GM21528 (cell line): ENCODE results near the gene BBS1.

Source experiments
- ATAC-seq: cut with Tn5 transposase; IDR thresholded peaks from one replicate; pipeline ENCODE4 v1.9.1; 2021; ENCODE audit warnings: mild to moderate bottlenecking, moderate library complexity; ENCODE audit not compliant: unreplicated experiment, low FRiP score

BBS1 gene

GRCh38 chr11:66548041-66548440 lies 37.6 kb downstream of the BBS1 start:
- no peak for ATAC-seq

- ATAC-seq, result no peak
These were observed 38.6 kb downstream of the BBS1 start for GRCh38 chr11:66548774-66549630.

- no peak for ATAC-seq
These were observed 39.3 kb downstream of the BBS1 start for GRCh38 chr11:66549696-66550095.

- ATAC-seq, result no peak
These were observed 40.5 kb downstream of the BBS1 start for GRCh38 chr11:66550887-66551286.

- no peak for ATAC-seq
These were observed 44.2 kb downstream of the BBS1 start for GRCh38 chr11:66554602-66555001.

GRCh38 chr11:66555416-66555815 lies 45.0 kb downstream of the BBS1 start:
- ATAC-seq, result no peak

GRCh38 chr11:66556086-66556485 lies 45.7 kb downstream of the BBS1 start:
- no peak for ATAC-seq

GRCh38 chr11:66557733-66558326 lies 47.4 kb downstream of the BBS1 start:
- ATAC-seq, result no peak

- no peak for ATAC-seq
These were observed 48.9 kb downstream of the BBS1 start for GRCh38 chr11:66559142-66559865.

GRCh38 chr11:66559866-66560676 lies 49.6 kb downstream of the BBS1 start:
- ATAC-seq, result no peak

GRCh38 chr11:66561178-66561974 lies 50.9 kb downstream of the BBS1 start:
- no peak for ATAC-seq

GRCh38 chr11:66561975-66562248 lies 51.5 kb downstream of the BBS1 start:
- ATAC-seq, result no peak

GRCh38 chr11:66562275-66562674 lies 51.8 kb downstream of the BBS1 start:
- ATAC-seq, result no peak

GRCh38 chr11:66562907-66563583 lies 52.6 kb downstream of the BBS1 start:
- ATAC-seq, result no peak

- no peak for ATAC-seq
These were observed 53.4 kb downstream of the BBS1 start for GRCh38 chr11:66563832-66564231.

- ATAC-seq, result no peak
These were observed 54.1 kb downstream of the BBS1 start for GRCh38 chr11:66564538-66564937.

- no peak for ATAC-seq
These were observed 54.5 kb downstream of the BBS1 start for GRCh38 chr11:66564984-66565383.

- no peak for ATAC-seq
These were observed 55.8 kb downstream of the BBS1 start for GRCh38 chr11:66566221-66566620.

GRCh38 chr11:66567787-66568123 lies 57.3 kb downstream of the BBS1 start:
- no peak for ATAC-seq
